ENCODE measurements around the gene ZNF641.

Gene ZNF641

DNA sequence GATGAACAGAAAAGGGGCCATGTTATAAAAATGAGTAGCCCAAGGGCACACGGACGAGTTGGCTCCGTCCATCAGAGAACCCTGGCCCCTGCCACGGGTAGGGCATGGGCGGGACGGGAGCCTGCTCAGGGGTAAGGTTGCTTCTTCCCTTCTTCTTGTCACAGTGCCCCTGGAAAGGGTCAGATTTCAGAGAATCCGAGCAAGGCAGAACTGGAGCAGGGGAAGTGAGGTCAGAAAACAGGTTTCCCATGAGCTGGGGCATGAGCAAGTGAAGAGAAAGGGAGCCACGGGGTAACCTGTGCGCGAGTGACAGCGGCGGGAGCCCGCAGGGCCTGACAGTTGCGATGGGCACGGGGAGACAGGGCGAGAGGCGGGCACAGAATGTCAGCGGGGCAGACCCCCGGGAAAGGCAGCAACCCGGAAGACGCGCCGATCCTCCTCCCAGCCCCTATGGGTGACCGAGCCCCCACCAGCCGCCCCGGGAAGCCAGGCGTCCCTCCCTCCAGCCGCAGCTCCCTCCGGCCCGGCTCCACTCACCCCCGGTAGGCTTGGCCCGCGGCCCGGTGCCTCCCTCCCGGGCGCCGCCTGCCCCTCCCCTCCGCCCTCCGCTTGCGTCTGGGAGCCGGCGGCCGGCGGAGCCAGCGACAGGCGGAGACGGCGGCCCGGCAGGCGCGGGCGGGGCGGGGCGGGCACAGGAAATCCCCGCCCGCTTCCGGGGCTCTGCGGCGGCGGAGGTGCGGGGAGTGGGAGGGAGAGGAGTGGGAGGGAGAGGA, at the start of gene ZNF641:
Gene ZNF641, minus strand, starts transcription at position 671 of the 773 bp plus-strand sequence. CDS start 2,829 bp downstream, outside the sequence.
- DNase-seq (ENCODE audit: low read depth in 2 of 2), result peak; percentile 64 to 71

DNA sequence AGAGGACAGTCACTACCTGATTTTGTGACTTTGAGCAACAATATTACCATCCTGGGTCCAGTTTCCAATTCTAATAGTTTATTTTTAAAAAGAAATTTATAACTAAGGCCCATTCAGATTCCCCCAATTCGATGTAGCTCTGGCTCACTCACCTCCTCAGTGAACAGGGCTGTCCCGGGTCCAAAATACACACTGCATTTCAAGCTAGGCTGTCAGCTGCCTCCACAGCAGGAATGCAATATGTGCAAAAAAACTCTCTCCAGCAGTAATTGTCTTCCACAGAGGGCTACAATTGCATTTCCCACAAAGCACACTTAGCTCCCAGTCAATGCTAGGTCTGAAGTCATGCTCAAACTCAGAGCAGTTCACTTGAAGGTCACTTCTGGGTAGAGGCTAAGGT, 39.3 kb upstream of the ZNF641 start:
- no peak for DNase-seq (ENCODE audit: low read depth in 2 of 2)

DNA sequence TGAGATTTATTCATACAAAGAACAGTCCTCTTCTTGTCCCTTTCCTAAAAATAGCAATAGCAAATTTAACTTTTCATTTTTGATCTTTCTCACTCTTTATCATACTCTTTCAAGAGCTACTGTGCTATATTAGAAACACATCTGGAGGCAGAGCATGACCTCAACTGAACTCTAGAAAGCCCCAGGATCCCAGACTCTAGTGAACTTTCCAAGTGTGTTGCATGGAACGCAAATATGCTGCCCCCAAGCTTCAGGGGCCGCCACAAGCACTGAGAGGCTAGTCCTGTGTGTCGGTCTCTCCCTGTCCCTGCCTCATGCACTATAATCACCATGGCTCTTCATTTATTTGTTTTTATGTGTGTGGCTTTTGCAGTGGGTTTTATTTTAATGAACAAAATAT, 38.7 kb upstream of the ZNF641 start:
- DNase-seq (ENCODE audit: low read depth in 2 of 2), result no peak

DNA sequence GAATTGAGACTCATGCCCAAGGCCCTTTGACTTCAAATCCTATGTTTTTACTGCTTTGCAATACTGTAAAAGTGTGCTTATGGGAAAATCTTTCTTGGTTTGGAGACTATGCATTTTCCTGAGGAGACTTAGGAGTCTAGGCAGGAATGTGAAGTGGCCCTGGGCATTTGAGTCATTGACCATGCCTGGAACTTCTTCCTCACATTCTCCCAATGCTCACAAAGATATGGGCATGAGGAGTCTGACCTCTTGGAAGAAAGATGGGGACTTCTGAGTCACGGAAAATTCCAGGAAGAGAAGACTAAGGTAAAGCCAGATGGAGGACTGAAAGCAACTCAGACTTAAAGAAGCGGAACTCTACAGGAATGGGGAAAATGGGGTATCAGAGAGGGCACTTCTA, 38.2 kb upstream of the ZNF641 start:
- DNase-seq (ENCODE audit: low read depth in 2 of 2), result no peak

DNA sequence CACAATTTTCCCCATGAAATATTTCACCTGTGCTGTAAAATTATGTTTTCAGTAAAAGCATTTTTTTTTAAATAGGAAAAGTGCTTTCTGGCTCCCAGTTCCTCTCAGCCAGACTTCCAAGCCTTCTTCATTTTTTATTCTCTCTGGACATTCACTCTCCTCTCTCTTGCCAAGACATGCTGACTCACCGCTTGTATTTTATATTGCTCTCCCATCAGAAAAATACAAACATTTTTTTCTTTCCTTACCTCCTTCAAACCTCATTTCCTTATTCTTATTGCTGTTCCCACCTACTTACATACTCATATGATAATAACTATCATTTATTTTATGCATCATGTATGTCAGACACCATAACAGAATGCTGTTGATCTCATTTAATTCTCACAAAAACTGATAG, 37.7 kb upstream of the ZNF641 start:
- no peak for DNase-seq (ENCODE audit: low read depth in 2 of 2)

DNA sequence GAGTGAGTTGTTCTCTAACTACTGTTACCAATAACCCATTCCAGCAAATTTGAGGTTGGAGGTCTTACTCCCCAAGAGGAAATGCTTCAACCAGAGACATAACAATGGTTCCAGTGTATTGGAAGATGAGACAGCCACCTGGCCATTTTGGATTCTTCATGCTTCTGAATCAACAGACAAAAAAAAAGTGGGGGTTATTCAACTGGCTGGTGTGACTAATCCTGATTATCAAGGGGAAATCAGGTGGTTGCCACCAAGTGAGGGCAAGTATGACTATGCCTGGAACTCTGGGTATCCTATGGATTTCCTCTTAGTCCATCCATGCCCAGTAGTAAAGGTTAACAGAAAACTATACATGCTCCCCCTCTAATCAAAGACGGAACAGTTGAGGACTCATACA, 29.9 kb upstream of the ZNF641 start:
- no peak for DNase-seq (ENCODE audit: low read depth in 2 of 2)

DNA sequence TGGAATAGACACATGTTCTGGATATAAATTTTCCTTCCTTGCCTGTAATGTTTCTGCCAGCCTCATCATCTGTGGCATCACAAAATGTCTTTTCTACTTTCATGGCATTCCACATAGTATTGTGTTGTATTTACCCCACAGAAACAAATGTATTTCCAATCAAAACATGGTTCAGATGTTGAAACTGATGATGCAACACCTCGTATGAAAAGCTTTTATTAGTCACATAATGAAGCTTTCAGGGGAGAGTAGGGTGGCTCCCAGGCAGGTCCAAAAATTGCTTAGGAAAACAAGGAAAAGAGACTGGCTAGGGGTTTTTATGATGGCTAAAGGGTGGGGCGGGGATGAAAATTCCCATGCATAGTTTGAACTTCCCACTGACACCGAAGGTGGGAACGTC, 29.1 kb upstream of the ZNF641 start:
- DNase-seq (ENCODE audit: low read depth in 2 of 2), result no peak

DNA sequence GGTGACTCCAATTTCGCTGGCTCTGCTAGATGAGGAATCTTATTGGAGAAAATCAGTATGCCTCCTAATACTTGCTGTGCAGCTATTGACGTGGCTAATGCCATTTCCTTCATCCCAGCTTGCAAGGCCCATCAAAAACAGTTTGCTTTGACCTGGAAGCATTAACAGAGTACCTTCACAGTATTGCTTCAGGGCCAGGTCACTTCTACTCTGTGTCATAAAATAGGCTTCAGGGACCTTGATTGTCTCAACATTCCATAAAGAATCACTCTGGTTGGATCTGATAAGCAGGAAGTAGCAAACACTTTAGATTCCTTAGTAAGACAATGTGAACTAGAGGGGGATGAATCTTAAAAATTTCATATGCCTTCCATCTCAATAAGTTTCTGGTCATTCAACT, 26.9 kb upstream of the ZNF641 start:
- DNase-seq (ENCODE audit: low read depth in 2 of 2), result no peak

DNA sequence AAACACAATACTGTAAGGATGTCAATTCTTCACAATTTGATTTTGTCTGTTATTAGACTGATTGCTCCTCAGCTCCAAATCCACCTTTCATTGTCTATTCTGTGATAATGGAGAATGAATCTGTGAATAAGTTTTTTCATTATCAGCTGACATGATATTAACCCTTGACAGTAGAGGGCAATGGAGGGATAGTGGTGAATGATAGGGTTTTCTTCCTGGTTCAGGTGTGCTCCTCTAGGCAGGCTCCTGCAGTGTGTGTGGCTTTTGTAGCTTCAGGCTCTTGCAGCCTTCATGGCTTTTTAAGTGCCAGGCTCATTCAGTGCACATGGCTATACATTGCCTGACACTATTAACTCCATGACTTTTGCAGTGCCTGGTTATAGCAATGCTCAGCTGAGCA, 23.4 kb upstream of the ZNF641 start:
- no peak for DNase-seq (ENCODE audit: low read depth in 2 of 2)

DNA sequence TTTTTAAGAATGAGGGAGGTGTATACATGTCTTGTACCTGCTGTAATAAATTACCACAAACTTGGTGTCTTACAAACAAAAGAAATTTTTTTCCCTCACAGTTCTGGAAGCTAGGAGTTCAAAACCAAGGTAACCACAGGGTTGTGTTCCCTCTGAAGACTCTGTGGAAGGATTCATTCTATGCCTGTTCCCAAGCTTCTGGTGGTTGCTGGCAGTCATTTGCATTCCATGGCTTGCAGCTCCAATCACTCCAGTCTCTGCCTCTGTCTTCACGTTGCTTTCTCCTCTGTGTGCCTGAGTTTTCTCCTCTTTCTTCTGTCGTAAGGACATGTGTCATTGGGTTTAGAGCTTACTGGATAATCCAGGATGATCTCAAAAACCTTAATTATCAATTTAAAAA, 15.4 kb upstream of the ZNF641 start:
- DNase-seq (ENCODE audit: low read depth in 2 of 2), result no peak

DNA sequence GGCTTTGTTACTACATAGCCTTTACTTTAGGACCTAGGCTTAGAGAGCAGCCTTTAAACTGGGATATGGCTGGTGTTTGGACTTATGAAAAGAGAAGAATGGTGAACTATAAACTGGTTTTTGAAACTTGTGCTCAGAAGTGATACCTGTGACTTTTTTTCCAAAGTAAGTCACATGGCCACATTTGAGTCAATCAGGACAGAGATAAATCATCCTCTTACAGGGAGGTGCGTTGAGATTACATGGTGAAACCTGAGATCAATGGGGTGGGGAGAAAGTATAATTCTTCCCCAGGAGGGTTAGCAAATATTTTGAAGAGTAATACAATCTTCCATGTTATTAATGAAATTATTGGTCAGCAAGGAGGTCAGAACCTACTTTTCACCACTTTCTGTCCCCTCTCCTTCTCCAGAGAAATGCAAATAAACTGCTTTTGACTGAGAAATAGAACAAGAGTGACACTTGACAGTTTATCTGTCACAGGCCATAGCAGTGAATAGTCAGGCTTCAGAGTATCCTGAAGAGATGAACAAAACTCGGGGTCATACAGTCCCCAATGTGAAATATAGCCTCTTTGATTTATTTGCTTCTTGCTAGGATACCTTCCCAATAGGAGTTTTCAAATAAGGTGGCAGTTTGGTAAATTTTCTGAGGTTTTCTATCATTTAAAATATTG, 11.1 kb upstream of the ZNF641 start:
- no peak for DNase-seq (ENCODE audit: low read depth in 2 of 2)

DNA sequence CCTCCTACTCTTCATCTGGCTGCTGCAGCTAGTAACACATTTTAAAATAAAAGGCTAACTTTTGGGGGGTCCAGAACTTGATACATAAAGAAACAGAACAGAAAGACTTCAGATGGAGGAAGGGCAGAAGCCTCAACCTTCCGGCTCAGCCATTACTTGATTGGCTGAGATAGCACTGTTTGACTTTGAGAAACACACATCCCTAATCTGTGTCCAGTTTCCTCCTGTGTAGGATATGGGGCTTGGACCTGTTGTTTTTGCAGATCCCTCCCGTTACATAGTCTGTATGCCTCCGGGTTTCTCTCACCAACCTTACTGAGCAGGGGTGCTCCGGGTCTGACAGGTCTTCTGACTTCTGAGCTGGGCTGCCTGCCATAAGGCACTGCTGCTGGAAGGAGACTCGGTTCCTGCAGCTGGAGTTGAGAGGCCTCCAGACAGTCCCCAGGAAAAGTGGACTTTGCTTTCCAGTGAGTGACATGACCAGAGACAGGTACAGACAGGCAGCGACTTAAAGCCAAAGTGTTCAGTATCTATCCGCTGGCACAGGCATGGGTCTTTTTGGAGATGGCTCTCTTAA, 8.3 kb upstream of the ZNF641 start:
- DNase-seq (ENCODE audit: low read depth in 2 of 2), result no peak

DNA sequence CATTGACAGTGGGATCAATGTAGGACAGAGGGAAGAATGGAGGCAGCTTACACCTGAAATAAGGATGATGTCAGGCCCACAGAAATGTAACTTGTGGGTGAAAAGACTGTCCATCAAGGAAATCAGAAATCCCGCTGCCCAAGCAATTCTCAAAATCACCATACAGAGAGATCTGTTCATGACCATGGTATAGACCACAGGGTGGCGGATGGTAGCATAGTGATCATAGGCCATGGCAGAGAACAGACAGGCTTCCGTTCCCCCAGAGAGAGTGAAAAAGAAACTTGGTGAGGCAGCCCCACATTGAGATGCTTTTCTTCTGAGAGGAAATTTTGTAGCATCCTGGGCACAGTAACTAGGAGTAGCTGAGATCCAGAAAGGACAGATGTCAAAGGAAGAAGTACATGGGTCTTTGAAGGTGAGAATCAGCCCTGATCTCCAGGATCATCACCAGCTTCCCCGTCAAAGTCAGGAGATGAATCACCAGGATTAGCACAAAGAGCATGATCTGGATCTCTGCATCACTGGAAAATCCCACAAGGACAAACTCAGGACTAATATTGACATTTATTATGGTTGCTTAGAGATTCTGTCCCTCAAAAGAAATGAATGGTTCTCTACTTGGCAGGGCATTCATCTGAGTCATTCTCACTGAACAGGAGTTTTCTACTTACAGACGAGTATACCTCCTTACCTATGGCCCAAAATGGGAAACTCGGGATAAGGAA, 5.5 kb upstream of the ZNF641 start:
- DNase-seq (ENCODE audit: low read depth in 2 of 2), result no peak

DNA sequence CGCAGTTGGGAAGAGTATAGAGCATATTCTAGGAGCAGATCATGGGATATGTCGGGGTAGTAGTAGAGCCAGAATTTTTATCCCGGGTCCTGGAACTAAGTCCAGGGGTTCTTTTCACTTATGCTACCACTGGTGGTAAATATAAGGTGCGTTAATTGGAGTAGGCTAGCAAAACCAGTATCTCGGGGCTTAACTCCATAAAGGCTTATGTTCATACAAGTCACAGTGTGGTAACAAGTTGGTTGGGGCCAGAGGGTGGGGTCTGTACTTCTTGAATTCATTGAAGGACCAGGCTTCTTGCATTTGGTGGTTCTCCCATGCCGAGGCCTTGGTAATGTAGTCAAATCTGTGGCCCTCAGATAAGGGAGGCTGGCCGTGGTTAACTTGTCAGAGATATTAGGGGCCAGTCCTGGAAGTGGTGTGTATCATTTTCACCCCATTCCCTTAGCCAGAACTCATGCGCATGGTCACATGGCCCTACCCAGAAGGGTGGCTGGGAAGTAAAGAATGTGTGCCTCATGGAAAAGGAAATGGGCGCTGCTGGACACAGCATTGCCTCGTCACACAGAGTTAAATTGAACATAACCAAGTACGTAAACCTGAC, 1.5 kb upstream of the ZNF641 start:
- no peak for DNase-seq (ENCODE audit: low read depth in 2 of 2)

DNA sequence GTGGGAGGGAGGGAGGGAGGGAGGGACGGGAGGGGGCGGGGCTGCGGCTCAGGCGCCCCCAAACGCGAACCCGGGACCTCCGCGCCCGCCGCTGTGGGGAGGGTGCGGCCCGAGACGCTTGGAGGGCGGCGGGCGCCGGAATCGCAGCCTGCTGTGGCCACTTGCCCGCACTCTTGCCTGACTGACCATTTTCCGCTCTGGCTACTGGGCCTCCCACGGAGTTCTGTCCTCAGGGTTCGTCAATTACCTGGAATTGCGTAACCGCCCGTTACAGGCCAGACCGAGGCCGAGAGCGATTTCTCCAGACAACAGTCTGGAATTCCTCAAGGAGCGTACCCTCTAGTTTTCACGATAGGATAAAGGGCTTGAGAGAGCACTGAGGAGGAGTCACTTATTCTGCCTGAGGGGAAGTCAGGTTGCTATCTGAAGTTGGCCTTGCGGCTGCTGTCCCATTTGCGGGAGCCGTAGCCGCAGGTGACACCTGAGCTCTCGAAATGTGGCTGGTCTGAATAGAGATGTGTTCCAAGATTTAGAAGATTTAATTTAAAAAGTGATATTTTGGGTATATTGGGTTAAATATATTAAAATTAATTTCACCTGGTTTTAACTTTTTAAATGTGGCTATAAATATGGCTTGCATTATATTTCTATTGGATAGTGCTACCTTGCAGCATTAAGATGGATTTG, 446 bp upstream of the ZNF641 start:
- no peak for DNase-seq (ENCODE audit: low read depth in 2 of 2)

DNA sequence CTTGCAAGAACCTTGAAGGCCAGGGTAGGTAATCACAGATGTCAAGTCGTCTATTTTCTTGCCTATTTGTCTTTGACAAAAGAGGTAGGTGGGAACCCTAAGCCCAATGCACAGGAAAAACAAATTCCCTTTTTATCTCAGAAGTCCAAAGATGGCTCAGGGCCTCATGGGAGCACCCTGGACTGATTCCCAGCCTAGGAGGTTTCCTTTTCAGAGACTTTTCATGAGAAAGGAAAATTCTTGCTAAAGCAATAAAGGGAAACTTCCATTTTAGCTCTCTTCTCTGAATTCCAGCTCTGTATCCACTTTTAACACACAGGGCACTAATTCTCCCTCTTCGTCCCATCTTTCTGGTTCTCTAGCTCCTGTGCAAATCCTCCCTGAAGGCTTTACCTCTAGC, 1.2 kb downstream of the ZNF641 start:
- DNase-seq (ENCODE audit: low read depth in 2 of 2), result no peak

DNA sequence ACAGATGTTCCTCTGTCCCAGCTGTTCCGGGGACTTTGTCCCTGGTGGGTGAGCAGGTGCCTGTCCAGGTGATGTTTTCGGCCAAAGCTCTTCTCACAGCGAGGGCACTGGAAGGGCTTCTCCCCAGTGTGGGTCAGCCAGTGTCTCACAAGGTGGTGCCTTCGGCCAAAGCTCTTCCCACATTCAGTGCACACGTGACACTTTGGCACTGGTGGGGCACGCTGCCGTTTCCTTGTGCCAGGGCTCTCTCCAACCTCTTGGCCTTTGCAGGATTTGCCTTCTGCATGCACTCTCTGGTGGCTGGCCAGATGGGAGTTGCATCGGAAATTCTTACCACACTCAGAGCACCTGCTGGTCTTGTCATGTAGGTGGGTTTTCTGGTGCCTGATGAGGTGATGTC, 7.7 kb downstream of the ZNF641 start:
- no peak for DNase-seq (ENCODE audit: low read depth in 2 of 2)

DNA sequence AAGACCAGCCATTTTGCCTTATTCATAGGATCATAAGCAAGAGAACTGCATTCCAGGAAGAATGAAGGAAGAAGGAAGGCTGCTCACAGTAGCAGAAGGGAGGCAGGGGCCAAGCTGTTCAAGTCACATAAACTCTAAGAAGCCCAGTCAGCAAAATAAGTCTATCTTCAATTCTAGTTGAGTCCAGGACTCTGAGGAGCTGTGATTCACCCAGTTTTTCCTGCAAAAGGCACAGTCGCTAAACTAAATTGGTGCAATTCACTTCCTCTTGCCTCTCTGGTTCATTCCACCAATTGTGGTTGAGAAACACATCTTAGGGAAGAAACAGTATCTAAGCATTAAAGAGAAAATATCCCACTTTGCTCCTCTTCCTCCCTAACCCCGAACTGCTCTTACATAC, 9.8 kb downstream of the ZNF641 start:
- DNase-seq (ENCODE audit: low read depth in 2 of 2), result no peak

DNA sequence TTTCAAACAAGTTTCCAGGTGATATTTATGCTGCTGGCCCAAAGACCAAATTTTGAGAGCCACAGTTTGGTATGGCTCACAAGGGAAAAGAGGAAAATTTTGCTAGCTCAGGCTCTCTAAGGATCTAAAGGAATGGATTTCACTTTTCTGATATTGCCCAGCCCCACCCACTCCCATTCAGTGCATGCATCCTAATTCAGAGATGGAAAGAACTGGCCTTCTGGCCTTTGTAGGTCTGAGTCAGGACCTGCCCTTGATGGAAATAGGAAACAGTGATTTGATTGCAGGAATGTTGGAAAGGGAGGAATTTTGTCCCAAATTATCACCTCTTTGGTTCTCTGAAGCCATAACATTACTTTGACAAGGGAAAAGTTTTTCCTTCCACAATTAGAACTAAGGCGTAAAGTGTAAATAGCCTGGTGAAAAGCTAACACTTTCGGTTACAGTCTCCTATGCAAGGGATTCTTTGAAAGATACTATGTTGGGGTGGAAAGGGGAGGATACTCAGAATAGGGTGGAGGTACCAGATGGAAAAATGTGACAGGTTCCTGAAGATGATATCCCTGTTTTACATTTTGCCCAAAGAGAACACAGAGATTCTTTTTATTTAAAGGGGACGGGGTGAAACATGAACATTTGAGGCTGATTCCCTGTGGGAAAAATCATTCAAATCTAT, 11.1 kb downstream of the ZNF641 start:
- no peak for DNase-seq (ENCODE audit: low read depth in 2 of 2)

DNA sequence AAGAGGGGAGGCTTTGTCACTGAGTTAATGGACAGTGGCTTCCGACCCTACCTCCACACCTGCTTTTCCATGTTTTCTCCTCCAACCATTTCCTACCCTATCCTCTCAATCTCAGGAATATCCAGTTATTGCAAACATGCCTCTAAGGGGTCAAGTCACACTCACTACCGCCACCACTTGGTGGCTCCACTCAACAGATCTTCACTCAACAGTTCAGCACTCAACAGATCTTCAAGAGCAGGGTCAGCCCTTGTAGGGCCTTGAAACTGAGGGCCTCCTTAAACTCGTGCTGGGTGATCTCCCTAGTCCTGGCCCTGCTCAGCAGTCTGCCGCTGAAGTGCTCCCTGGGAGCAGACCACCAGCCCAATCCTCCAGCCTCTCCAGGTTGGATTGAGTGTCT, 14.2 kb downstream of the ZNF641 start:
- DNase-seq (ENCODE audit: low read depth in 2 of 2), result no peak

DNA sequence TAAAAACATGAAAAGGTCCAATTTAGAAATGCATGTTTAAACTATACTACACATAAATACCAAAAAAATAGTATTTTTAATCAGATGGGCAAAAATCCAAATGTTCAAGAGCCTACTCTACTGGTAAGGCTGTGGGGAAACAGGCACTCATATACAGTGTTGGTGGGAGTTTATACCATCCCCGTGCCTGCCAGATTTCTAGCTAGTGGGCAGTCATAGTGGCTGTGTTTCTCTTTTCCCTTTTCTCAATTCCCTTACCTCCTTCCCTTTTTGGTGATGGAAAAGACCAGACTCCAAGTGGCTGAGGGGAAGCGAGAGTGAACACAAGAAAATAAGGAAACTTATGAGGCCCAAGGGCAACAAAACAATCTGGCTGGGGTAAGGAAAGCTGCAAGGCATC, 14.7 kb downstream of the ZNF641 start:
- DNase-seq (ENCODE audit: low read depth in 2 of 2), result no peak

Measured in stimulated activated CD4-positive, alpha-beta T cell treated with anti-CD3 and anti-CD28 coated beads, Interleukin-1b, Interleukin-23, amount 100 ng/mL, for 4 hours (primary cell).